GM19372 (cell line): ENCODE results near the gene CHD2.

Experiments used
- ATAC-seq: cut with Tn5 transposase; IDR thresholded peaks from one replicate; pipeline ENCODE4 v1.9.1; 2021; ENCODE audit warnings: mild to moderate bottlenecking, low read depth, moderate library complexity; ENCODE audit not compliant: unreplicated experiment

Gene CHD2

GRCh38 chr15:93043621-93044300 is 143.6 kb downstream of the CHD2 start:
- ATAC-seq = no peak

- no peak for ATAC-seq
Observed at GRCh38 chr15:93044301-93045190, 144.4 kb downstream of the CHD2 start.

DNA sequence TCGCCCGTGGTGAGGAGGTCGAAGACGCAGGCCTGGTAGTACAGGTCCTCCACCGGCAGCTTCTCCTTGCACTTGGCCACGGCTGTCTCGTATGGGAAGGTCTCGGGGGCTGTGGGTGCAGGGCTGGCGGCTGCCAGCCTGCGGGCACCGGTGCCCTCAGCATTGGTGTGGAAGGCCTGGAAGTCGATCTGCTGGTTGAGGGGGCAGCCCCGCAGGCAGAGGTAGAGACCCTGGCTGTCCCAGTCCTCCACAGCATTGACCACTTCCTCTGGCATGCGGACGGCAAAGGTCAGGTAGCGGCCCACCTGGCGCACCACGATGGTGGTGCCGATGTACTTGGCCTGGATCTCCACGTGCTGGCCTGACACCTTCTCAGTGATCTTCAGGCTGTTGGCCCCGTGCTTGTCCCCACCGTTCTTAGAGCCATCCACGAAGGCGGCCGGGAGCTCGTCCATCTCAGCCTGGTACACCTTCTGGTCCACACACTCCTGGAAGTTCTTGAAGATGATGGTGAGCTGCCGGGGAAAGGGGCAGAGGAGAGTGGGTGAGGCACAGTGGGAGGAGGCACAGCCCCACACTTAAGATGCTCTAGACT is 145.2 kb downstream of the CHD2 start:
- no peak for ATAC-seq

DNA sequence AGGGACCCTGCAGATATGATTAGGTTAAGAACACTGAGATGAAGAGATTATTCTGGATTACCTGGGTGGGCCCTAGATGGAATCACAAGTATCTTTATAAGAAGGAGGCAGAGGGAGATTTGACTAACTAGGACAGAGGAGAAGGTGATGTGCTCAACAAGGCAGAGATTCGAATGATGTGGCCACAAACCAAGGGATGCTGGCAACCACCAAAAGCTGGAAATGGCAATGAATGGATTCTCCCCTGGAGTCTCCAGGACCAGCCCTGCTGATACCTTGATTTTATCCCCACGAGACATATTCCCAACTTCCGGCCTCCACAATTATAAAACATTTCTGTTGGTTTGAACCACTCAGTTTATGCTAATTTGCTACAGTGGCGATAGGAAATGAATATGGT is 146.0 kb downstream of the CHD2 start:
- no peak for ATAC-seq

GRCh38 chr15:93046721-93047120 is 146.6 kb downstream of the CHD2 start:
- ATAC-seq = no peak

- no peak for ATAC-seq
Observed at GRCh38 chr15:93047621-93048425, 147.7 kb downstream of the CHD2 start.

DNA sequence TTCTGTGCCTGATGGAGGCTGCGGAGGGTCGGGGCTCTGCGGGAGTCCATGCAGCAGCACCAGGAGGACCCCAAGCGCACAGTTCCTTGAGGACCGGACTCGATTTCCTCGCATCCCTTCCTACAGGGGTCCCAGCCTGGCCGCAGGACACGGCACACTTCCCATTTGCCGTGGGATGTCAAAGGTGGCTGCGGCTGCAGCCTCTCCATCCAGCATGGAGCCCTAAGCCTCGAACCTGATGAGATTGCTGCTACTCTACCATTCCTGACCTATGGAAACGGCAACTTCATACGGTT is 148.2 kb downstream of the CHD2 start:
- no peak for ATAC-seq

DNA sequence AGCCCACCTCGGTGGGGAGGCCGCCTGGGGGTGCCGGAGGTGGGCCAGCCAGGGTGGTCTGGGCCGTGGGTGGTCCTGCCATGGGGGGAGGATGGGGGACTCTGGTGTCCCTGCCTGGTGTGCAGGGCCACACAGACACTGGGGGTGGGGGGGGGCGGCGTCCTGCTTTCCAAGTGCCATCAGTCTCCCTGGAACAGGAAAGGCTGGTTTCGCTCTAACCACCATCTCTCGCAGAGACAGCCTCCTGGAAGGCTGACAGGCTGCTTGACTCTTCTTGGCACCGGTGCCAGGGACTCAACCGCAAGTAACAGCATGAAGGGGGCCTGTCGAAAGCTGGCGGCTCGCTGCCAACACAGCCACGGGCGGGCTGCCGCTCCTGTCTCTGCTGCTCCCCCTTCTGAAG is 148.6 kb downstream of the CHD2 start:
- ATAC-seq = no peak

- ATAC-seq = no peak
Observed at GRCh38 chr15:93049233-93049632, 149.1 kb downstream of the CHD2 start.

DNA sequence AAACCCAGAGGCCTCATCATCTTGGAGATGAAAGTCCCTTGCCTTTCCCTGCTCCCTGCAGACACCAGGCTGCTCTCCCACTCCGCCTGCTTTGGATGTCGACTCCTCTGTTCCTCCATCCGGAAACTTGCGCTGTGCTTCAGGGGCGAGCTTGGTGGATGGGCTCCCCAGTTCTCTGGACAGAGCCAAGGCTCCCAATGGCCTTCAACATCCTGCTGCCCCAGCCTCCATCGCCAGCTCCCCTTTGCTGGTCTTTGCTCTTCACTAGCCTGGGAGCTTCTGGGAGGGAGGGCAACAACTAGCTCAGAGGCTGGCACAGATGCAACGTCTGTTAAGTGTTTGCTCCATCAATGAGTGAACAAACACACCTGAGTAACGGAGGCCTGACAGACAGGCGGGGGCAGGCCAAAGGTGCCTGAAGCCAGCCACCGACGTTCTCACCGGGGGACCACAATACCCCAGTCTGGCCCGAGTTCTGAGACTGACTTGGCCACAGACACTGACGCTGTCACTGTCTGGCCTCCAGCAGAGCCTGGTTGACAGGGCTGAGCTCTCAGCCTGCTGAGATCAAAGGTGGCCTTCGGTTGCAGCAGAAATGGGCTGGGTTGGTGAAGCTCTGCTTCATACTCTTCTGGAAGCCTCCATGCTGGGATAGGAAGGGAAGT is 149.9 kb downstream of the CHD2 start:
- no peak for ATAC-seq

GRCh38 chr15:93050648-93051047 is 150.5 kb downstream of the CHD2 start:
- ATAC-seq = no peak

- ATAC-seq = no peak
Observed at GRCh38 chr15:93051236-93052089, 151.3 kb downstream of the CHD2 start.

GRCh38 chr15:93052090-93052879 is 152.2 kb downstream of the CHD2 start:
- no peak for ATAC-seq

- ATAC-seq = no peak
Observed at GRCh38 chr15:93055211-93055610, 155.1 kb downstream of the CHD2 start.

DNA sequence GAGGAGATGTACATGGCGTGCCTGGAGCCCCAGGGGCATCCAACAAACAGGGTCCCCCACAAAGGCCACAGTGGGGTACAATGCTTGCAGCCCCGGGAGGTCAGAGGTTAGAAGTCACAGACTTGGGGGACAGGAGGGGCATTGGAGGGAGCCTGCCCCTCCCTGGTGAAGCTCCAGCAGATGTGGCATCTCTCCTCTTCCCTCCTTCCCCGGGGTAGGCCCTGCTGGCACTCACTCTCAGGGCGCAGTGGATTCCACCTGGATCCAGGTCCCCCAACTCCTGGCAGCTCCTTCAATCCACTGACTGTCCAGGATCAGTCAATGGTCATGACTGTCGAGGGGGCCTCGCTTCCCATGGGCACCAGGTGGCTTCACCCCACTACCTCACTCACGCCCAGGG is 156.7 kb downstream of the CHD2 start:
- ATAC-seq = no peak

DNA sequence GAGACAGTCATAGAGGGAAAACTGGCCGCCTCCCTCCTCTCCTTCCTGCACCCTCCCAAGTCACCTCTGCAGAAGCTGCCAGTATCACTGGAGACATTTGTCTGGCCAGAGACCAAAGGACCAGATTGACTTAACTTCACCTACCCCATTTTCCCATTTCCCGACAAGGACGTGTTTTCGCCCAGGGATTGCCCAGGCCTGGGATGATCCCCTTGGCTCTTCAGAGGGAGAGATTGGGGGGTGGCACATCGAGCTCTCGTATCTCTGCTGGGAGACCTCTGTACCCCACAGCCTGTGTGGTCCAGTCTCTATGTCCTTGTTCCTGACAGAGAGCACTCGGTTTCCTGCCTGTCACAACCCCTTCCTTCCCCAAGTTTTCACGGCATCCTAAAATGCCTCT is 157.5 kb downstream of the CHD2 start:
- no peak for ATAC-seq

GRCh38 chr15:93058128-93058527 is 158.0 kb downstream of the CHD2 start:
- ATAC-seq = no peak

DNA sequence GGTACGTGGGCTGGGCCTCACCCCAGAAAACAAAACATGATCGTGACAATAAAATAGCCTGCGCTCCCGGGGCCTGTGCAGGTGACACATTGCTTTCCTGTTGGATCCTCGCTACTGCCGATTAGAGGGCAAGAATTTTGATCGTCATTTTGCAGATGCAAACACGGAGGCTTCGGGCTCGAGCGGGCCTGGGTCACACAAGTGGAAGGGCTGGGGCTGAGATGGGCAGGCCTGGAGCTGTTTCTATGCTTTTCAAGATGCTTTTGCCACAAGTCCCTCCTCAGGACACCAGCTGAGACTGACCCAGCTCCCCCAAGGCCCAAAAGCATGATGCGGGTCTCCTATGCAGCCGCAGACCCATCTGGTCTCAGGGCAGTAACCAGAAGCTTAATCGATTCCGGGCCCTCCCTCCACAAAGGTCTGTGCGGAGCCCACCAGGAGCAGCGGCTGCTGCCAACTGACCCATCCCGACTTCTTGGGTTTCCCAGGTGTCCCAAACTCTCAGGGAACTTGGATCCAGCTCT is 158.8 kb downstream of the CHD2 start:
- ATAC-seq = no peak
